KMS-11 (cell line): ENCODE data around the gene CCM2L.

Experiments used
- H2AFZ ChIP-seq: fragments of 200-600 bp; sonication (generic); 2 replicates; pipeline ENCODE4 v1.6.1; 2016; ENCODE audit warnings: antibody characterized with exemption, mixed run types, low read depth
- H3K27ac ChIP-seq: fragments of 200-600 bp; sonication (generic); 2 replicates; pipeline ENCODE4 v1.6.1; 2016; ENCODE audit warnings: mild to moderate bottlenecking, mixed run types
- H3K27me3 ChIP-seq: fragments of 200-600 bp; sonication (generic); 2 replicates; pipeline ENCODE4 v1.6.1; 2017; ENCODE audit warnings: mild to moderate bottlenecking, low read depth, mixed run types, moderate library complexity; ENCODE audit not compliant: insufficient read depth
- H3K36me3 ChIP-seq: fragments of 200-600 bp; sonication (generic); 2 replicates; pipeline ENCODE4 v1.6.1; 2017; ENCODE audit warnings: mild to moderate bottlenecking, mixed run types; ENCODE audit not compliant: insufficient read depth
- H3K4me1 ChIP-seq: fragments of 200-600 bp; sonication (generic); 2 replicates; pipeline ENCODE4 v1.6.1; 2016; ENCODE audit warnings: mild to moderate bottlenecking, low read depth, mixed run types; ENCODE audit not compliant: poor library complexity, severe bottlenecking
- H3K4me2 ChIP-seq: fragments of 200-600 bp; sonication (generic); 2 replicates; pipeline ENCODE4 v1.7.0; 2016; ENCODE audit warnings: mild to moderate bottlenecking, mixed run types
- H3K4me3 ChIP-seq: fragments of 200-600 bp; sonication (generic); IDR thresholded peaks from 2 replicates; pipeline ENCODE4 v1.6.1; 2017; ENCODE audit warnings: low read depth, low read length, mixed read lengths; ENCODE audit not compliant: insufficient read depth
- H3K79me2 ChIP-seq: fragments of 200-600 bp; sonication (generic); 2 replicates; pipeline ENCODE4 v1.6.1; 2016; ENCODE audit warnings: low read depth, mixed run types; ENCODE audit not compliant: insufficient read depth
- H3K9ac ChIP-seq: fragments of 200-600 bp; sonication (generic); 2 replicates; pipeline ENCODE4 v1.6.1; 2016; ENCODE audit warnings: mild to moderate bottlenecking, mixed run types
- H4K20me1 ChIP-seq: fragments of 200-600 bp; sonication (generic); 2 replicates; pipeline ENCODE4 v1.6.1; 2016; ENCODE audit warnings: mild to moderate bottlenecking, mixed run types; ENCODE audit not compliant: insufficient read depth
- CTCF ChIP-seq: fragments of 200-600 bp; sonication (generic); conservative IDR thresholded peaks from 2 replicates; pipeline ENCODE4 v1.6.1; 2017; ENCODE audit warnings: low read depth, mild to moderate bottlenecking, antibody characterized with exemption, low read length, moderate library complexity, mixed read lengths

The CCM2L gene

GRCh38 chr20:32021091-32021490, 10.9 kb downstream of the CCM2L start:
- H3K9ac ChIP-seq, result no peak overlapping the region
- H3K36me3 ChIP-seq, result no peaks in the 10 kb centered on the region
- H3K4me2 ChIP-seq, result no peak overlapping the region
- TF ChIP-seq CTCF, result no peak
- no peaks in the 10 kb centered on the region for H3K79me2 ChIP-seq
- peaks cover 64% of the 10 kb centered on the region for H3K27me3 ChIP-seq
- H3K27ac ChIP-seq, result no peak overlapping the region
- no peak overlapping the region for H3K4me3 ChIP-seq
- H4K20me1 ChIP-seq, result no peaks in the 10 kb centered on the region
- peaks cover 7% of the 10 kb centered on the region for H3K4me1 ChIP-seq
- no peak overlapping the region for H2AFZ ChIP-seq

DNA sequence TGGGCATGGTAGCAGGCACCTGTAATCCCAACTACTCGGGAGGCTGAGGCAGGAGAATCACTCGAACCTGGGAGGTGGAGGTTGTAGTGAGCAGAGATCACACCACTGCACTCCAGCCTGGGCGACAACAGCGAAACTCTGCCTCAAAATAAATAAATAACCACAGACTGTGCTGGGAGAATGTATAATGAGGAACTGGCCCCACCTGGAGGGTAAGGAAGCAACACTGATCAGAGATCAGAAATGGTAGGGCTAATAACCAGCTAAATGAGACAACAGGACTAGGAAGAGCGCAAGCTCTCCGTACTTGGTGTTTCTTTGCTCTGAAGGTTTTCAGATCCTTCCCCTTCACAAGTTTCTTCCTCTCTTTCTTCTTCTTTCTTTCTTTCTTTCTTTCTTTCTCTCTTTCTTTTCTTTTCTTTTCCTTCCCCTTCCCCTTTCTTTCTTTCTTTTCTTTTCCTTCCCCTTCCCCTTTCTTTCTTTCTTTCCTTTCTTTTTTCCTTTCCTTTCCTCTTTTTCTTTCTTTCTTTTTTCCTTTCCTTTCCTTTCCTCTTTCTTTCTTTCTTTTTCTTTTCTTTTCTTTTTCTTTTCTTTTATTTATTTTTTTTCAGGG, 14.6 kb downstream of the CCM2L start:
- H3K79me2 ChIP-seq, result no peaks in the 10 kb centered on the region
- no peak for TF ChIP-seq CTCF
- no peak overlapping the region for H3K4me2 ChIP-seq
- H3K4me1 ChIP-seq, result peaks cover 2% of the 10 kb centered on the region
- peaks cover 66% of the 10 kb centered on the region for H3K27me3 ChIP-seq
- H3K4me3 ChIP-seq, result no peak overlapping the region
- no peak overlapping the region for H2AFZ ChIP-seq
- H3K27ac ChIP-seq, result no peak overlapping the region
- H3K9ac ChIP-seq, result no peak overlapping the region
- no peaks in the 10 kb centered on the region for H4K20me1 ChIP-seq
- H3K36me3 ChIP-seq, result no peaks in the 10 kb centered on the region

GRCh38 chr20:32027643-32028042, 17.4 kb downstream of the CCM2L start:
- Histone ChIP-seq H3K4me1 (no peaks in the 10 kb centered on the region), H3K4me2 (no peak overlapping the region), H4K20me1 (no peaks in the 10 kb centered on the region), H3K79me2 (no peaks in the 10 kb centered on the region), H3K27me3 (peaks cover 41% of the 10 kb centered on the region), H3K9ac (no peak overlapping the region), H3K36me3 (no peaks in the 10 kb centered on the region), H3K4me3 (no peak overlapping the region), H3K27ac (no peak overlapping the region), H2AFZ (no peak overlapping the region)
- no peak for TF ChIP-seq CTCF

GRCh38 chr20:32028647-32029372, 18.6 kb downstream of the CCM2L start:
- no peaks in the 10 kb centered on the region for H3K79me2 ChIP-seq
- no peaks in the 10 kb centered on the region for H3K4me1 ChIP-seq
- no peak overlapping the region for H2AFZ ChIP-seq
- H3K4me3 ChIP-seq, result no peak overlapping the region
- no peaks in the 10 kb centered on the region for H4K20me1 ChIP-seq
- peaks cover 36% of the 10 kb centered on the region; the same call in 1 of the 2 replicates for H3K27me3 ChIP-seq
- H3K9ac ChIP-seq, result no peak overlapping the region
- no peak overlapping the region for H3K4me2 ChIP-seq
- no peaks in the 10 kb centered on the region for H3K36me3 ChIP-seq
- TF ChIP-seq CTCF, result no peak
- H3K27ac ChIP-seq, result no peak overlapping the region
